Measurements from ENCODE around the gene PKN1.

- TF ChIP-seq, protein P1, sequence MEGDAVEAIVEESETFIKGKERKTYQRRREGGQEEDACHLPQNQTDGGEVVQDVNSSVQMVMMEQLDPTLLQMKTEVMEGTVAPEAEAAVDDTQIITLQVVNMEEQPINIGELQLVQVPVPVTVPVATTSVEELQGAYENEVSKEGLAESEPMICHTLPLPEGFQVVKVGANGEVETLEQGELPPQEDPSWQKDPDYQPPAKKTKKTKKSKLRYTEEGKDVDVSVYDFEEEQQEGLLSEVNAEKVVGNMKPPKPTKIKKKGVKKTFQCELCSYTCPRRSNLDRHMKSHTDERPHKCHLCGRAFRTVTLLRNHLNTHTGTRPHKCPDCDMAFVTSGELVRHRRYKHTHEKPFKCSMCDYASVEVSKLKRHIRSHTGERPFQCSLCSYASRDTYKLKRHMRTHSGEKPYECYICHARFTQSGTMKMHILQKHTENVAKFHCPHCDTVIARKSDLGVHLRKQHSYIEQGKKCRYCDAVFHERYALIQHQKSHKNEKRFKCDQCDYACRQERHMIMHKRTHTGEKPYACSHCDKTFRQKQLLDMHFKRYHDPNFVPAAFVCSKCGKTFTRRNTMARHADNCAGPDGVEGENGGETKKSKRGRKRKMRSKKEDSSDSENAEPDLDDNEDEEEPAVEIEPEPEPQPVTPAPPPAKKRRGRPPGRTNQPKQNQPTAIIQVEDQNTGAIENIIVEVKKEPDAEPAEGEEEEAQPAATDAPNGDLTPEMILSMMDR (IDR thresholded peaks at IDR 0.05) = no peak
- TF ChIP-seq EP300 (IDR thresholded peaks at IDR 0.05) (no peak), POLR2A (IDR thresholded peaks at IDR 0.05) (no peak)
These were observed 14.3 kb upstream of the PKN1 start for GRCh38 chr19:14418856-14419105.
